Measurements from ENCODE around the gene NTNG2. TPM values are rescaled to one million over a fixed set of nuclear protein-coding genes. Genes with fewer than 3 reads are reported as not detected.

Gene NTNG2
- total RNA-seq, 4 donors from 2014 or later = 0.10 to 1.0 (median 0.29) TPM

DNA sequence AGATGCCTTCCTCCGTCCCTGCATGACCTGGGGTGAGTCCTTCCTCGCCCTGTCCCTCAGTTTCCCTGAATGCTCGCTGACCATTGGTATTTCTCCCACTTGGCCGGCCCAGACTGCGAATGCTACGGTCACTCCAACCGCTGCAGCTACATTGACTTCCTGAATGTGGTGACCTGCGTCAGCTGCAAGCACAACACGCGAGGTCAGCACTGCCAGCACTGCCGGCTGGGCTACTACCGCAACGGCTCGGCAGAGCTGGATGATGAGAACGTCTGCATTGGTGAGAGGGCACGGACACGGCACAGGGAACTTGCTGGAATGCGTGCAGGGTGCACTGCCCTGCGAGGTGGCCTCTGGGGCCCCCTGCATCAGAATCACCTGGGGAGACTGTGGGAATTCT, 77.1 kb downstream of the NTNG2 start:
- H3K4me3 ChIP-seq (ENCODE audit: low read depth, poor library complexity, severe bottlenecking) = no peak overlapping the region
- 58 to 68% methylated on average over 19 of the region's 19 CpGs for WGBS, 2 donors
- DNase-seq (ENCODE audit: low spot score in 2 of 2) = no peak
- TF ChIP-seq, protein P1, sequence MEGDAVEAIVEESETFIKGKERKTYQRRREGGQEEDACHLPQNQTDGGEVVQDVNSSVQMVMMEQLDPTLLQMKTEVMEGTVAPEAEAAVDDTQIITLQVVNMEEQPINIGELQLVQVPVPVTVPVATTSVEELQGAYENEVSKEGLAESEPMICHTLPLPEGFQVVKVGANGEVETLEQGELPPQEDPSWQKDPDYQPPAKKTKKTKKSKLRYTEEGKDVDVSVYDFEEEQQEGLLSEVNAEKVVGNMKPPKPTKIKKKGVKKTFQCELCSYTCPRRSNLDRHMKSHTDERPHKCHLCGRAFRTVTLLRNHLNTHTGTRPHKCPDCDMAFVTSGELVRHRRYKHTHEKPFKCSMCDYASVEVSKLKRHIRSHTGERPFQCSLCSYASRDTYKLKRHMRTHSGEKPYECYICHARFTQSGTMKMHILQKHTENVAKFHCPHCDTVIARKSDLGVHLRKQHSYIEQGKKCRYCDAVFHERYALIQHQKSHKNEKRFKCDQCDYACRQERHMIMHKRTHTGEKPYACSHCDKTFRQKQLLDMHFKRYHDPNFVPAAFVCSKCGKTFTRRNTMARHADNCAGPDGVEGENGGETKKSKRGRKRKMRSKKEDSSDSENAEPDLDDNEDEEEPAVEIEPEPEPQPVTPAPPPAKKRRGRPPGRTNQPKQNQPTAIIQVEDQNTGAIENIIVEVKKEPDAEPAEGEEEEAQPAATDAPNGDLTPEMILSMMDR (IDR thresholded peaks at IDR 0.05) = no peak
- no peak for TF ChIP-seq POLR2A (IDR thresholded peaks at IDR 0.05)
- intact Hi-C loops (cut with DNase I; ENCODE audit: low total_unique reads) = loop anchor here (5.0 kb wide), 1 partner anchor 477 kb away; no protein-coding TSS in a partner anchor

DNA sequence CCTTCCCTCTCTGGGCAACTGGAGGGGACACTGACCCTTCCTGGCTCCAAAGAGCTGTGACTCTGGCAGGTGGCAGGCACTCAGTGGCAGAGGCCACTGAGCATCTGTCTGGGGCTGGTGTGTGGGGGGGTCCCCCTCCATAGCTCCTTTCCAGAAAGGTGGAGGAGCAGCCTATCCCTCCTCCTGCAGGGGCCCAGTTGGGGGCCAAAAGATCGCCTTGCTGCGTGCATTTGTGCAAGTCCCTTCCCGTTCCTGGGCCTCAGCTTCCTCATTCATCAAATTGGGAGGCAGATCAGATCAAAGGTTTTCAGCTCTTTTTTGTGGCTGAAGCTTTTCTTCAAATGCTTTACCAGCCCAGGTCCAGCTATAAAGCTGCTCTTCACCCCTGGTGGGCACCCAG, 77.7 kb downstream of the NTNG2 start:
- 25 to 31% methylated on average over 3 of the region's 3 CpGs for WGBS, 2 donors
- TF ChIP-seq, protein P1 (IDR thresholded peaks at IDR 0.05) = no peak
- TF ChIP-seq POLR2A (IDR thresholded peaks at IDR 0.05) = no peak
- intact Hi-C loops (cut with DNase I; ENCODE audit: low total_unique reads) = loop anchor here (5.0 kb wide), 1 partner anchor 477 kb away; no protein-coding TSS in a partner anchor
- DNase-seq (ENCODE audit: low spot score in 2 of 2) = no peak
- H3K4me3 ChIP-seq (ENCODE audit: low read depth, poor library complexity, severe bottlenecking) = no peak overlapping the region

DNA sequence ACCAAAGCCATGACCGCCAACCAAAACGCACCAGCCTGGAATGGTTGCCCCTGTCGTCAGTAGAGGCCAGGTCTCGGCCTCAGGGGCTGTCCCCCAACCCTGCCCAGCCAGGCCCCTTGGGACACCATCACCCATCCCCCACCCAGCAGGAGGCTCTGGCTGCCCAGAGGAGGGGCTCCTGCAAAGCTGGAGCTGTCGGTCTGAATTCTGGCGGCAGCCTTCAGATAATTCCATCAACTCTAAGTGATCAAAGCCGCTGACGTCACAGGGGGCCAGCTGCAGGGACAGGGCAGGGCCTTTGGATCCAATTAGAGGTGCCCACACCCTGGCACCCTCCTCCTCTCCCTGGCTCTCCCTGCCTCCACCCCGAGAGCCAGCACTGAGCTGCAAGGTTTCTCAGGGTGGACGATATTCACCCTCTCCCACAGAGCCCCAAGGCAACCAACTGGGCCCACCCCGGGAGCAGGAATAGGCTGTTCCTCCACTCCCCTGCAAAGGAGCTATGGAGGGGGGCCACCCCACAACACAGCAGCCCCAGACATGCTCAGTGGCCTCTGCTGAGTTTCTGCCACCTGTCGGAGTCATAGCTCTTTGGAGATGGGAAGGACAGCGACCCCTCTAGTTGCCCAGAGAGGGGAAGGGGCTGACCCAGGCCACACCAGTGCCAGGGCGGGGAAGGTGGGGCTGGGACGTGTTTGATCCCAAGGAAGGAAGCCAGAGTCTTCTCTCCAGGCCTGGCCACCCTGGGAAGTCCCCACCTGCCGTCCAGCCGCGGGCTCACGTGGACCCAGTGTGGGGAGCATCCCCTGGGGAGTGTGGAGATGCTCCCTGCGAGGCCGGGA, 78.4 kb downstream of the NTNG2 start:
- intact Hi-C loops (cut with DNase I; ENCODE audit: low total_unique reads) = loop anchor here (5.0 kb wide), 1 partner anchor 478 kb away; no protein-coding TSS in a partner anchor
- TF ChIP-seq, protein P1 (IDR thresholded peaks at IDR 0.05) = no peak
- TF ChIP-seq POLR2A (IDR thresholded peaks at IDR 0.05) = no peak
- WGBS, 2 donors = 40 to 41% methylated on average over 14 to 16 of the region's 21 CpGs
- peak; percentile 18 to 90 for DNase-seq (ENCODE audit: low spot score in 2 of 2)
- H3K4me3 ChIP-seq (ENCODE audit: low read depth, poor library complexity, severe bottlenecking) = no peak overlapping the region

DNA sequence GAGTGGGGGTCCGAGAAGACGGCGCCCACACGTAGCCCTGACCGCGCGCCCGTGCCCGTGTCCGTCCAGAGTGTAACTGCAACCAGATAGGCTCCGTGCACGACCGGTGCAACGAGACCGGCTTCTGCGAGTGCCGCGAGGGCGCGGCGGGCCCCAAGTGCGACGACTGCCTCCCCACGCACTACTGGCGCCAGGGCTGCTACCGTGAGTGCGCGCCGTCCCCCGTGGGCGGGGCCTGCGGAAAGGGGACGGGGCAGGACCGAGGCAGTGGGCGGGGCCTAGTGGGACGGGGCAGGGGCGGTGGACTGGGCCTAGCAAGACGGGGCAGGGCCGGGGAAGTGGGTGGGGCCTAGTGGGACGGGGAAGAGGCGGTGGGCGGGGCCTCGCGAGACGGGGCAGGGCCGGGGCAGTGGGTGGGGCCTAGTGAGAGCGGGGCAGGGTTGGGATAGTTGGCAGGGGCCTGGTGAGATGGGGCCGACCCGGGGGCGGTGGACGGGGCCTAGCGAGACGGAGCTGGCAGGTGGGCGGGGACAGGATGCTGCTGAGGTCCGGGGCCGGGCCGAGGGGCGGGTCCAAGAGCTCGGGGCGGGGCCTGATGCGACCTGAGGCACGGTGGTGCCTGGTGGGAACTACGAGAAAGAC, 79.1 kb downstream of the NTNG2 start:
- H3K4me3 ChIP-seq (ENCODE audit: low read depth, poor library complexity, severe bottlenecking) = peak overlapping the region; percentile 42
- intact Hi-C loops (cut with DNase I; ENCODE audit: low total_unique reads) = no loop called here
- 1 to 7% methylated on average over 17 to 52 of the region's 63 CpGs for WGBS, 2 donors
- TF ChIP-seq, protein P1 (IDR thresholded peaks at IDR 0.05) = no peak
- TF ChIP-seq POLR2A (IDR thresholded peaks at IDR 0.05) = no peak
- peak; percentile 94 to 99 for DNase-seq (ENCODE audit: low spot score in 2 of 2)

DNA sequence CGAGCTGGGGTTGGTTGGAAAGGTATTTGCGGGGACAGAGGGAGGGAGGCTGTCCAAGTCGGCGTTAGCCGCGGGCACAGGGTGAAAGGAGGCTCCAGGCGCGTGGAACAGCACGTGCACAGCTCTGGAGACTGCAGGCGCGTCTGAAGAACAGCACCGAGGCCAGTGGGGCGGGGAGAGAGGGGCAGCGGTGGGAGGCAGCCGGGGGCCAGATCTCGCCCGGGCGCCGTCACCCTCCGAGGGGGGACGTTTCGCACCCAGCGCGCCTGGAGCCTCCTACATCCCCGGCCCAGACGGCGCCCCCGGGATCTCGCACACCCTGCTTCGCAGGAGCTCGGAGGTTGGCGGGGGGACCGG, 79.6 kb downstream of the NTNG2 start:
- 0% methylated on average over 13 to 16 of the region's 33 CpGs for WGBS, 2 donors
- no peak for TF ChIP-seq POLR2A (IDR thresholded peaks at IDR 0.05)
- TF ChIP-seq, protein P1 (IDR thresholded peaks at IDR 0.05) = no peak
- H3K4me3 ChIP-seq (ENCODE audit: low read depth, poor library complexity, severe bottlenecking) = peak overlapping the region; percentile 42
- no peak for DNase-seq (ENCODE audit: low spot score in 2 of 2)
- intact Hi-C loops (cut with DNase I; ENCODE audit: low total_unique reads) = no loop called here
